Erythroblast (primary cell): ENCODE data around the gene ITPK1.

Experiments used
- GATA1 ChIP-seq: IDR thresholded peaks from 2 replicates; pipeline ENCODE4 v1.6.1; 2011; ENCODE audit warnings: low read depth, mild to moderate bottlenecking, control low read depth, low read length, moderate library complexity
- POLR2A ChIP-seq: IDR thresholded peaks from 2 replicates; pipeline ENCODE4 v1.6.1; 2011; ENCODE audit warnings: mild to moderate bottlenecking, low read length

DNA sequence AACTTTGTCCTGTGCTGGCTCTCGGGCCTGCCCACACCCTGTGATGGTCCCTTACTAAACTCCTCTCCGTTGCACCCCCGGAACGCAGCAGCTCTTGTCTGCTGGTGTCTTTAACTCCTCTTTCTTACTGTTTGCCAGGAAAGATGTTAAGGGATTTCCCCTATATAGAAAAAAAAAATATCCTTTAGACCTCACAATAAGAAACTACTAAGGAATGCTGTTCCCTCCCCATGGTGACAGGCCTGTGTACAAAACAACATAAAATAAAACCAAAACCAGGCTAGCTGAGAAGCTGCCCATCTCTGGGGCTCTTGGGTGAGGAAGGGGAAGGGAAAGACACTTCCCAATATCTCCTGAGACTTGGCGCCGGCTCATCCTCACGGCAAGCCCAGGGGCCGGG lies 97.4 kb downstream of the ITPK1 start:
- no peak for TF ChIP-seq POLR2A
- no peak for TF ChIP-seq GATA1
